HG02981 (cell line): Measurements from ENCODE around the gene MADCAM1.
"Not testable (repeated sequence)": the region's sequence is repeated elsewhere in the genome, so short reads cannot be mapped to it uniquely, and the experiment has no call there.

Source experiments
- ATAC-seq: cut with Tn5 transposase; IDR thresholded peaks from one replicate; pipeline ENCODE4 v1.9.1; 2021; ENCODE audit warnings: mild to moderate bottlenecking, moderate library complexity; ENCODE audit not compliant: unreplicated experiment

Gene MADCAM1

DNA sequence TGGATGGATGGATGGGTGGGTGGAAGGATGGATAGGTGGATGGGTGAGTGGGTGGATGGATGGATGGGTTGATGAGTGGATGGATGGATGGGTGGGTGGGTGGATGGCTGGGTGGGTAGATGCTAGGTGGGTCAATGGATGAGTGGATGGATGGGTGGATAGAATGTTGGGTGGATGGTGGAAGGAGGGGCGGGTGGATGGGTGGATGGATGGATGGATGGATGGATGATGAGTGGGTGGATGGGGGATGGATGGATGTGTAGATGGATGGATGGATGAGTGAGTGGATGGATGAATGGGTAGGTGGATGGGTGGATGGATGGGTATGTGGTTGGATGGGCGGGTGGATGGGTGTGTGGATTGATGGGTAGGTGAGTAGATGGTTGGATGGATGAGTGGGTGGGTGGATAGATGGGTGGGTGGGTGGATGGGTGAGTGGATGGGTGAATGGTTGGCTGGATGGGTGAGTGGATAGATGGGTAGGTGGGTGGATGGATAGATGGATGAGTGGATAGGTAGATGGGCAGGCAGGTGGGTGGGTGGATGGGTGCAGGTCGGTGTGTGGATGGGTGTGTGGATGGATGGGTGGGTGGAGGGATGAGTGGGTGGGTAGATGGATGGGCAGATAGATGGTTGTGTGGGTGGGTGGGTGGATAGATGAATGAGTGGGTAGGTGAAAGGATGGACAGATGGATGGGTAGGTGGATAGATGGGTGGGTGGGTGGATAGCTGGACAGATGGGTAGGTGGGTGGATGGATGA lies 31.1 kb upstream of the MADCAM1 start:
- no peak for ATAC-seq

GRCh38 chr19:467554-467953 lies 28.7 kb upstream of the MADCAM1 start:
- no peak for ATAC-seq

GRCh38 chr19:468587-469256 lies 27.6 kb upstream of the MADCAM1 start:
- ATAC-seq, result no peak

- no peak for ATAC-seq
These were observed 26.5 kb upstream of the MADCAM1 start for GRCh38 chr19:469833-470232.

GRCh38 chr19:470701-471100 lies 25.6 kb upstream of the MADCAM1 start:
- no peak for ATAC-seq

- no peak for ATAC-seq
These were observed 24.1 kb upstream of the MADCAM1 start for GRCh38 chr19:472005-472858.

DNA sequence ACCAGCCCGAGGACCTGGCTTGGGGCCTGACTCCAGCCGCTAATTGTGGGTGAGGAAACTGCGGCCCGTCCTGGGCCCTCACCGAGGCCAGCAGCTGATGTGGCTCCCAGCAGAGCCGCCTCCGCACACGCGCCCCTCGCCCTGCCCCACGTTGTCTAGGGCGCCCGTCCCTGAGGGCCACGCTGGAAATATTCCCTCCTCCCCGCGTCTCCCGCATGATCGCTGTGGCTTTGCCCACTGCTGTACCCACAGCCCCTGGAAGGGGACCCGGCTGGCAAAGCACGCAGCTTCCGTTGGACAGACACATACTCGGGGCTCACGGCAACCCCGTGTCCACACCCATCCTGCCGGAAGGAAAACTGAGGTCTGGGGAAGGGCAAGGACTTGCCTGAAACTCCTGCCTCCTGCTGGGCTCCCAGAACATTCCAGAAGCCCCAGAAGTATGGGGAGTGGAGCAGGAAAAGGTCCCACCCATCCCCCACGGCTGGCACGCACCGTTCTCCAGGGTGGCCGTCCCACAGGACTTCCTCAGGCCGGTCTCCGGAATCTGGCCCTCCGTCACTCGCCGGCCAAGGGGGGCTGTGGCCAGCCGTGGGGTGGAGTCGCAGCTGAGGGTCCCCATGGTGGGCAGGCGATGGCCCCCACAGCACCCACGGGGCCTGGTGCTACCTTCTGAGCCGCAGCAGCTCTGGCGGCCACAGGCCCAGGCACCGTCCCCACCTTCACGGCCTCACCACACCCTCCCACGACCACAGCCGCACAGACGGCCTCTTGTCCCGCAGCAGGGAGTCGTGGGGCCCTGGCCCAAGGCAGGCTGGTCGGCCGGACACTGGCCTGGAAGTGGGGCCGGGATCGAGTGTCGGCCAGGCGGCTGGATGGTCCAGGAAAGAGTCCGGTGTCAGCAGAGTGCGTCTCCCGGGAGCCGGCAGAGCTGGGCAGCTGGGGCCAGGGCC lies 21.9 kb upstream of the MADCAM1 start:
- ATAC-seq, result no peak

DNA sequence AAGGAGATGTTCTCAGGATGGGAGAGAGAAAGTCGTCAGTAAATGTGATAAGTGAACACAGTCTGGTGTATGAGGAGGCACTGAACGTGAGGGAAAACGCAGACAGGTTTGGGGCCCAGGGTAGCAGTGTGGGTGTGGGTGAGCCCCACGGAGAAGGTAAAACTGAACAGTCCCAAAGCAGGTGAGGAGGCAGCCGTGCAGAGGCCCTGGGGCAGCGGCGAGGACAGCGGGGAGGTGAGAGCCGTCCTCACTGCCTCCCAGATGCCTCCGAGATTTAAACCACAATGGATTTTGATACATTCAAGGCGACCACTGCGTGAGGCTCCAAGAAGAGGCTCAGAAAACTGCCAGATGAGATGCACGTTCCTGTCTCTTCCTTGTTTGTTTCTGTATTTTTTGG lies 20.9 kb upstream of the MADCAM1 start:
- ATAC-seq, result no peak

DNA sequence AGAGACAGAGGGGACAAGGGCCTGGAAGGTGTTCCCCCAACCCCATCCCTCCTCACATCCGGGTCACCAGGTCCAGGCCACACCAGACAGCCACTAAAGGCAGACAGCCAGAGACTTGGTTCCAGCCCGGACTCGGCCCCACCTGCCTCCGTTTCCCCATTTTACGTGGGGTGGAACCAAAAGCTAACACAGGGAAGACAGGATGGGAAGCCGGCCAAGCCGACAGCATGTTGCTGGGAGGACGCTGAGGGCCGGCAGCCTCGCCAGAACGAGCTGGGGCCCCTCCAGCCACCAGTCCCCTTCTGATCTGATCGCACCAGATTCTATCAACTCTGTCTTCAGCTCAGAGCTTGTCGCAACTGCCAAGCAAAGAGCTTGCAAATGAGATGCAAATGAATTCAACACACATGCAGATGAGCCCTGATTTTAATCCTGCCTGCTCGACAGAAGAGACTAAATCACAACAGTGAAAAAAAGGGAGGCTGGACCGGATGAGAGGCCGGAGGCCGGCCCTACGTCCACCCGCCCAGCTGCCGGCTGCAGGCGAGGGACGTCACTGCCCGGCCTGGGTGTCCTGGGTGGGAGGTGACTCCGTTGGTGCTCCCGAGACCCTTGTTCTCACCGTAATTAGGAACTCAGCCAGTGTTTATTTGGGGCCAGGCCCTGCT lies 17.9 kb upstream of the MADCAM1 start:
- ATAC-seq, result no peak

- no peak for ATAC-seq
These were observed 17.3 kb upstream of the MADCAM1 start for GRCh38 chr19:478976-479375.

GRCh38 chr19:480016-480855 lies 16.1 kb upstream of the MADCAM1 start:
- no peak for ATAC-seq

GRCh38 chr19:481100-481499 lies 15.2 kb upstream of the MADCAM1 start:
- not testable (repeated sequence) for ATAC-seq

DNA sequence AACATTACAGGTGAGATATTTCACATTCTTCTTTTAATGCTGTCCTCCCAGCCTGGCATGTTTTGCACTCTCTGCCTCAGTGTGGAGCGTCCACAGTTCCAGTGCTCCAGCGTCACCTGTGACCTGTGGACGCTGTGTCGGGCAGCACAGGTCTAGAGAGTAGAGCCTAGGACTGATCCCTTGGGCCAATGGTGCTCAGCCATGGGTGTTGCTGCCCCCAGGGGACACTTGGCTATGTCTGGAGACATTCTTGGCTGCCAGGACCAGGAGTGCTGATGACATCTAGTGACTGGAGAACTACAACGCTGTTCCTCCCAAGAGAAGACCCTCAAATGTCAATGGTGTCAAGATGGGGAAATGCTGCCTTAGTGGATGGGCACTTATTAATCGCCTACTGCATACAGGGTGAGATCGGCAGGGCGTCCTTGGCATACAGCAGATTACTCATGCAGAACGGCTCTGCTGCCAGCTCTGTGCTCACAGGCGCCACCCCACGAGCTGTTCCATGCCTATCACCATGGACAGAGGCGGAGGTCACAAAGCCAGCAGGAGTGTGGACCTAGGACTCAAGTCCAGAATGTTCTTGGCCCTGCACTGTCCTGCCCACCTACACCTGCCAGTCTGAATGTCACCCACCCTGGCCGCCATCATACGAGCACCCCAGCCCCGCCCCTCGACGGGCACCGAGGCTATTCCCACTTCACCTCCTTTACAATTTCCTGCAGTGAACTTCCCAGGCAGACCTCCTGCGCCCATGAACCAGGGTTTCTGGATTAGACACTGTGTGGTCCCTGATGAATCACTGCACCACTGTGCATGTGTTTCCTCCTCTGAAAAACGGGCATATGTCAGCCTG lies 13.9 kb upstream of the MADCAM1 start:
- ATAC-seq, result no peak

GRCh38 chr19:483332-484072 lies 12.8 kb upstream of the MADCAM1 start:
- no peak for ATAC-seq

DNA sequence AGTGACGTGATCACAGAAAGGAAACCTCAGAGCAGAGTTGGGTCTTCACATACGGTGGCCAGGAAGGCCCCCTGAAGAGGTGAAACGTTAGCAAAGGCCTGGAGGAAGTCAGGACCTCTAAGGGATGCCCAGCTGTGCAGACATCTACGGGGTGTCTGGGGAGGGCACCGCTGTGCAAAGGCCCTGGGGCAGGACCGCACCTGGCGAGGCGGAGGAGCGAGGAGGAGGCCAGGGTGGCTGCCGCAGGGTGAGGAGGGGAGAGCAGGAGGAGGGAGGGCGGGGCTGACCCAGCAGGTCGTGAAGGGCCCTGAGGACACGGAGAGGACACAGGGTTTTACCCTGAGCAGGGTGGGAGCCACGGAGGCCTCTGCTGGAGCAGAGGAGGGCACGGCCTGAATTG lies 11.8 kb upstream of the MADCAM1 start:
- no peak for ATAC-seq

- ATAC-seq, result no peak
These were observed 11.2 kb upstream of the MADCAM1 start for GRCh38 chr19:485077-485476.

DNA sequence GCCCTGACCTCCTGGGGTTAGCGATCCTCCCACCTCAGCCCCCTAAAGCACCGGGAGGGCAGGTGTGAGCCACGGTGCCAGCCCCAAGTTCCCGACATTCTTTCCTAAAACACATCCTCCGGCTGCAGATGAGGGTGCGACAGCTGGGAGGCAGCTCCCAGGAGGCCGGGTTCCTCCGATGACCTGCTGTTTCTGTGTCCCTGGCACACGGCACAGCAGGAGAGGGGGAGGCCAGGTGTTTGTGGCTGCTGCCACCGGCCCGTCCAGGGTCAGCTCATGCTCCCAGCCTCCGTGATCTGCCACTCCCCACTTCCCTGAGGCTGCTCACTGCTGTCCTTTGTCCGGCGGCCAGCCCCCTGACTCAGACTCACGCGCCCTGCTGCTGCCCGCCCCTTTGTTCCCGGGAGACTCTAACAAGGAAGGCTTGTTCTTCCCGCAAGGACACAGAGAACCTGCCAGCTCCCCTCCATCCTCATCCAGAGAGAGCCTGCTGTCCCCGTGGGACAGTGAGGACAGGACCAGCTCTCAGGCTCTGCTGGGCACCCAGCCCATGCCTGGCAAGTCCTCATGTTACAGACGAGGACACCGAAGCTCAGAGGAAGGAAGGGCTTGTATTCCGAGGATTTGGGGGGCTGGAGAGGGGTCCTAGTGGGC lies 10.6 kb upstream of the MADCAM1 start:
- ATAC-seq, result no peak
